ENCODE results near the gene ACVR1C.
A peak's percentile ranks its signal among the peaks of the same experiment; 100 is the strongest.

Gene ACVR1C

GRCh38 chr2:157628477-157629415 is at the start of gene ACVR1C:
Gene ACVR1C, minus strand, starts transcription at chr2:157628864. Its CDS starts 220 bp downstream, at chr2:157628644.
- DNase-seq (ENCODE audit: low read depth in 4 of 4, low spot score in 1 of 4) = peak; percentile 21 to 42 (median 26)

GRCh38 chr2:157677941-157678340 is 49.3 kb upstream of the ACVR1C start:
- DNase-seq (ENCODE audit: low read depth in 4 of 4, low spot score in 1 of 4) = no peak

- no peak for DNase-seq (ENCODE audit: low read depth in 4 of 4, low spot score in 1 of 4)
Measured at GRCh38 chr2:157672129-157672528, 43.5 kb upstream of the ACVR1C start.

GRCh38 chr2:157662401-157662800 is 33.7 kb upstream of the ACVR1C start:
- DNase-seq (ENCODE audit: low read depth in 4 of 4, low spot score in 1 of 4) = no peak

GRCh38 chr2:157661776-157662175 is 33.1 kb upstream of the ACVR1C start:
- no peak for DNase-seq (ENCODE audit: low read depth in 4 of 4, low spot score in 1 of 4)

- DNase-seq (ENCODE audit: low read depth in 4 of 4, low spot score in 1 of 4) = no peak
Measured at GRCh38 chr2:157657858-157658257, 29.2 kb upstream of the ACVR1C start.

- no peak for DNase-seq (ENCODE audit: low read depth in 4 of 4, low spot score in 1 of 4)
Measured at GRCh38 chr2:157657101-157657500, 28.4 kb upstream of the ACVR1C start.

- DNase-seq (ENCODE audit: low read depth in 4 of 4, low spot score in 1 of 4) = no peak
Measured at GRCh38 chr2:157644776-157645175, 16.1 kb upstream of the ACVR1C start.

- no peak for DNase-seq (ENCODE audit: low read depth in 4 of 4, low spot score in 1 of 4)
Measured at GRCh38 chr2:157631861-157632260, 3.2 kb upstream of the ACVR1C start.

GRCh38 chr2:157627594-157628476 is 829 bp downstream of the ACVR1C start:
- DNase-seq (ENCODE audit: low read depth in 4 of 4, low spot score in 1 of 4) = peak; percentile 6 to 35 (median 18)

GRCh38 chr2:157625296-157625695 is 3.4 kb downstream of the ACVR1C start:
- DNase-seq (ENCODE audit: low read depth in 4 of 4, low spot score in 1 of 4) = no peak

GRCh38 chr2:157620956-157621355 is 7.7 kb downstream of the ACVR1C start:
- DNase-seq (ENCODE audit: low read depth in 4 of 4, low spot score in 1 of 4) = no peak

- DNase-seq (ENCODE audit: low read depth in 4 of 4, low spot score in 1 of 4) = no peak
Measured at GRCh38 chr2:157611726-157612125, 16.9 kb downstream of the ACVR1C start.

GRCh38 chr2:157611110-157611509 is 17.6 kb downstream of the ACVR1C start:
- DNase-seq (ENCODE audit: low read depth in 4 of 4, low spot score in 1 of 4) = no peak

- no peak for DNase-seq (ENCODE audit: low read depth in 4 of 4, low spot score in 1 of 4)
Measured at GRCh38 chr2:157606534-157606933, 22.1 kb downstream of the ACVR1C start.

GRCh38 chr2:157603198-157603597 is 25.5 kb downstream of the ACVR1C start:
- DNase-seq (ENCODE audit: low read depth in 4 of 4, low spot score in 1 of 4) = no peak

- DNase-seq (ENCODE audit: low read depth in 4 of 4, low spot score in 1 of 4) = no peak
Measured at GRCh38 chr2:157601807-157602206, 26.9 kb downstream of the ACVR1C start.

- DNase-seq (ENCODE audit: low read depth in 4 of 4, low spot score in 1 of 4) = peak; percentile 9 to 51 (median 38)
Measured at GRCh38 chr2:157596992-157597681, 31.5 kb downstream of the ACVR1C start.

- DNase-seq (ENCODE audit: low read depth in 4 of 4, low spot score in 1 of 4) = no peak
Measured at GRCh38 chr2:157593411-157593810, 35.3 kb downstream of the ACVR1C start.

GRCh38 chr2:157592948-157593347 is 35.7 kb downstream of the ACVR1C start:
- no peak for DNase-seq (ENCODE audit: low read depth in 4 of 4, low spot score in 1 of 4)

GRCh38 chr2:157592374-157592773 is 36.3 kb downstream of the ACVR1C start:
- DNase-seq (ENCODE audit: low read depth in 4 of 4, low spot score in 1 of 4) = no peak

Data from stimulated activated CD4-positive, alpha-beta T cell treated with anti-CD3 and anti-CD28 coated beads, Interleukin-1b, Interleukin-23, amount 100 ng/mL, for 24 hours (primary cell).